Calu3 (cell line): ENCODE results near the gene OBSCN. TPM values are rescaled to one million over a fixed set of nuclear protein-coding genes. Genes with fewer than 3 reads are reported as not detected.

Source experiments
- BruUV-seq: library from RNA; stranded (reverse); fragments of 400-500 nt; replicated peaks from 2 replicates; lab custom pipeline; 2021; lab: Mats Ljungman, UMichigan
- CTCF ChIA-PET: fragments of 300-600 bp; sonication (Branson Sonifier 250); formaldehyde crosslinking; loops from one replicate; lab custom pipeline; 2022; ENCODE audit warnings: antibody characterized with exemption; lab: Charles Lee
- DNase-seq: peaks from one replicate; pipeline ENCODE4 v3.0.0; 2022
- H3K27ac Mint-ChIP-seq: one replicate; pipeline ENCODE4 v1.8.0; 2022; ENCODE audit warnings: mixed read lengths; ENCODE audit not compliant: unreplicated experiment
- H3K27me3 Mint-ChIP-seq: one replicate; pipeline ENCODE4 v1.8.0; 2022; ENCODE audit warnings: mixed read lengths; ENCODE audit not compliant: unreplicated experiment
- H3K36me3 Mint-ChIP-seq: one replicate; pipeline ENCODE4 v1.8.0; 2022; ENCODE audit warnings: mild to moderate bottlenecking, moderate library complexity, mixed read lengths; ENCODE audit not compliant: insufficient read depth, unreplicated experiment
- H3K4me1 Mint-ChIP-seq: one replicate; pipeline ENCODE4 v1.8.0; 2022; ENCODE audit warnings: mild to moderate bottlenecking, low read depth, mixed read lengths; ENCODE audit not compliant: unreplicated experiment
- H3K4me3 Mint-ChIP-seq: one replicate; pipeline ENCODE4 v1.8.0; 2022; ENCODE audit warnings: mild to moderate bottlenecking, low read depth, moderate library complexity, mixed read lengths; ENCODE audit not compliant: unreplicated experiment
- H3K9me3 Mint-ChIP-seq: one replicate; pipeline ENCODE4 v1.8.0; 2022; ENCODE audit warnings: low read depth, mixed read lengths; ENCODE audit not compliant: unreplicated experiment
- intact Hi-C: fragments of 100-400 bp; cut with micrococcal nuclease; formaldehyde crosslinking; loops from one replicate; pipeline ENCODE4 v1.10.0; 2022; ENCODE audit not compliant: unreplicated experiment
- total RNA-seq: library from RNA; stranded (reverse); gene quantifications from 2 replicates; pipeline ENCODE4 v1.2.3, GENCODE V29; 2022
- TF ChIP-seq, protein P1 (sequence below): fragments of 200-600 bp; IDR thresholded peaks from one replicate; pipeline ENCODE4 v1.8.0; 2022; ENCODE audit warnings: antibody characterized with exemption; ENCODE audit not compliant: unreplicated experiment

The OBSCN gene
- total RNA-seq, 1 experiment from 2014 or later: 19.5 TPM

DNA sequence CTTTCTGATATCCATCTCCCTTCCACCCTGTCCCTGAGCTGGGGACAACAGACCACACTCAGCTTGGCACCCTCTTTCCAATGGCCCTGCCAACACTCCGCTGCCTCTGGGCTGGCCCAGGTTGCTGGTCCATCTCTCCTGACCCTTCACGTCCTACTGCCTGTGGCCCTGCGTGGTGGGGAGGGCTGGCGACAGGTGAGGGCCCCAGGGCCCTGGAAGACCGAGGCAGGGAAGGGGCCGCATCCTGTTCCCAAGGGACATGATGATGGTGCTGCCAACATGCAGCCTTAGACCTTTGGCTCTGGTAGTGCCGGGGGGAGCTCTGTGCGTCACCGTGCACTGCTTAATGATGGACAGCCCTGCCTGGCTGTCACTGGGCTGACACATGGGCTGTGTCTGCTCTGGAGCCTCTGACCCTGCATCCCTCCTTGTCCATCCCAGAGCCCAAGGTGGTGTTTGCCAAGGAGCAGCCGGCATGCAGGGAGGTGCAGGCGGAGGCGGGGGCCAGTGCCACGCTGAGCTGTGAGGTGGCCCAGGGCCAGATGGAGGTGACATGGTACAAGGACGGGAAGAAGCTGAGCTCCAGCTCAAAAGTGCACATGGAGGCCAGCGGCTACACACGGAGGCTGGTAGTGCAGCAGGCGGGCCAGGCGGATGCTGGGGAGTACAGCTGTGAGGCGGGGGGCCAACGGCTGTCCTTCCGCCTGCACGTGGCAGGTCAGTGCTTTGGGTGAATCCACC, 65.2 kb downstream of the OBSCN start:
- Mint-ChIP-seq H3K27me3 (no peaks in the 10 kb centered on the region), H3K36me3 (no peaks in the 10 kb centered on the region), H3K9me3 (no peaks in the 10 kb centered on the region), H3K4me1 (no peaks in the 10 kb centered on the region), H3K27ac (no peak overlapping the region), H3K4me3 (no peak overlapping the region)
- TF ChIP-seq, protein P1, sequence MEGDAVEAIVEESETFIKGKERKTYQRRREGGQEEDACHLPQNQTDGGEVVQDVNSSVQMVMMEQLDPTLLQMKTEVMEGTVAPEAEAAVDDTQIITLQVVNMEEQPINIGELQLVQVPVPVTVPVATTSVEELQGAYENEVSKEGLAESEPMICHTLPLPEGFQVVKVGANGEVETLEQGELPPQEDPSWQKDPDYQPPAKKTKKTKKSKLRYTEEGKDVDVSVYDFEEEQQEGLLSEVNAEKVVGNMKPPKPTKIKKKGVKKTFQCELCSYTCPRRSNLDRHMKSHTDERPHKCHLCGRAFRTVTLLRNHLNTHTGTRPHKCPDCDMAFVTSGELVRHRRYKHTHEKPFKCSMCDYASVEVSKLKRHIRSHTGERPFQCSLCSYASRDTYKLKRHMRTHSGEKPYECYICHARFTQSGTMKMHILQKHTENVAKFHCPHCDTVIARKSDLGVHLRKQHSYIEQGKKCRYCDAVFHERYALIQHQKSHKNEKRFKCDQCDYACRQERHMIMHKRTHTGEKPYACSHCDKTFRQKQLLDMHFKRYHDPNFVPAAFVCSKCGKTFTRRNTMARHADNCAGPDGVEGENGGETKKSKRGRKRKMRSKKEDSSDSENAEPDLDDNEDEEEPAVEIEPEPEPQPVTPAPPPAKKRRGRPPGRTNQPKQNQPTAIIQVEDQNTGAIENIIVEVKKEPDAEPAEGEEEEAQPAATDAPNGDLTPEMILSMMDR: no peak
- CTCF ChIA-PET: no interaction called here
- BruUV-seq: no TSS peak
- no peak for DNase-seq
- intact Hi-C loops: no loop called here

DNA sequence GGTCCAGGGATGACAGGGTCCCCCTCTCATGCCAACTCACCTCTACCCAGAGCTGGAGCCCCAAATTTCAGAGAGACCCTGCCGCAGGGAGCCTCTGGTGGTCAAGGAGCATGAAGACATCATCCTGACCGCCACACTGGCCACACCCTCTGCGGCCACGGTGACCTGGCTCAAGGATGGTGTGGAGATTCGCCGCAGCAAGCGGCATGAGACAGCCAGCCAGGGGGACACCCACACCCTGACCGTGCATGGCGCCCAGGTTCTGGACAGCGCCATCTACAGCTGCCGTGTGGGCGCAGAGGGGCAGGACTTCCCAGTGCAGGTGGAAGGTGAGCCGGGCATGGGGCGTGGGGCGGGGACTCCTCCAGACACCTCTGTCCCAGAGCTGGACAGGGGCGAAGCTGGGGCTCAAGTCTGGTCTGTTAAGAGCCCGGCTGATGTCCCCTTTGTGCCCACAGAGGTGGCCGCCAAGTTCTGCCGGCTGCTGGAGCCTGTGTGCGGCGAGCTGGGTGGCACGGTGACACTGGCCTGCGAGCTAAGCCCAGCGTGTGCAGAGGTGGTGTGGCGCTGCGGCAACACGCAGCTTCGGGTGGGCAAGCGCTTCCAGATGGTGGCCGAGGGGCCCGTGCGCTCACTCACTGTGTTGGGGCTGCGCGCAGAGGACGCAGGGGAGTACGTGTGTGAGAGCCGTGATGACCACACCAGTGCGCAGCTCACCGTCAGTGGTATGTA, 66.0 kb downstream of the OBSCN start:
- Mint-ChIP-seq H3K4me3 (no peak overlapping the region), H3K9me3 (no peaks in the 10 kb centered on the region), H3K27ac (no peak overlapping the region), H3K27me3 (no peaks in the 10 kb centered on the region), H3K4me1 (no peaks in the 10 kb centered on the region), H3K36me3 (no peaks in the 10 kb centered on the region)
- DNase-seq: no peak
- no TSS peak for BruUV-seq
- TF ChIP-seq, protein P1: no peak
- CTCF ChIA-PET: no interaction called here
- intact Hi-C loops: no loop called here

DNA sequence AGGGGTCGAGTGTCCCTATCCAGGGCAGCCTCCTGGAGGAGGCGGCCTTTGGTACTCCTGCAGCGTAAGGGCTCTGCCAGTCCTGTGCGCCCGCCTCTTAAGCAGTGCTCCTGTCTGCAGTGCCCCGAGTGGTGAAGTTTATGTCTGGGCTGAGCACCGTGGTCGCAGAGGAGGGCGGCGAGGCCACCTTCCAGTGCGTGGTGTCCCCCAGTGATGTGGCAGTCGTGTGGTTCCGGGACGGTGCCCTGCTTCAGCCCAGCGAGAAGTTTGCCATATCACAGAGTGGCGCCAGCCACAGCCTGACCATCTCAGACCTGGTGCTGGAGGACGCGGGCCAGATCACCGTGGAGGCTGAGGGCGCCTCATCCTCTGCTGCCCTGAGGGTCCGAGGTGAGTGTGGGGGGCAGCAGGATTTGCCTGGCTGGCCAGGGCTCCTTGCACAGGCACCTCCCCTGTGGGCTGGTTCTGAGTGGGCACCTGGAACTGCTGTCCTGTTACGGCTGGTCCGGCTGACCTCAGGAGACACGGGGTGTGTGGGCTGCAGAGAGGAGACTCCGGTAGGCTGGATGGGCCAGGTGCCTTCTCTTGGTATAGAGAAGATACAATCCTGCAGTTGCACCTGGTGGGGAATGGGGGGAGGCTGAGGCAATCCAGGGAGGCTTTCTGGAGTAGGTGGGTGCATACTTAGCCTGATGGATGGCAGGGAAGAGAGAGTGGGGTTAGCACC, 66.8 kb downstream of the OBSCN start:
- CTCF ChIA-PET: no interaction called here
- TF ChIP-seq, protein P1: no peak
- Mint-ChIP-seq H3K27me3 (no peaks in the 10 kb centered on the region), H3K27ac (no peak overlapping the region), H3K36me3 (no peaks in the 10 kb centered on the region), H3K4me1 (no peaks in the 10 kb centered on the region), H3K4me3 (no peak overlapping the region), H3K9me3 (no peaks in the 10 kb centered on the region)
- intact Hi-C loops: no loop called here
- DNase-seq: no peak
- no TSS peak for BruUV-seq

DNA sequence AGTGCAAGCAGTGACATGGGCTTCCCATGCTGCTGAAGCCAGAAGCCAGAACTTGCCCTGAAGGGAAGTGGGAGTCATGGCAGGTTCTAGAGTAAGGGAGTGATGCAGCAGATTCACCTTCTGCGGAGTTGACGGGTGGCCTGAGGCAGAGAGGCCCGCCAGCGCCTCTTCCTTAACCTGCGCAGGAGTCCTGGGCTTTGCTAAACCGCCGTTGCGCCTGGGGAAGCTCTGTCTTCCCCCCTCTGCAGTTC, 67.3 kb downstream of the OBSCN start:
- CTCF ChIA-PET: no interaction called here
- no peaks in the 10 kb centered on the region for H3K36me3 Mint-ChIP-seq
- H3K27me3 Mint-ChIP-seq: no peaks in the 10 kb centered on the region
- intact Hi-C loops: no loop called here
- DNase-seq: no peak
- TF ChIP-seq, protein P1: no peak
- BruUV-seq: no TSS peak
- H3K4me3 Mint-ChIP-seq: peak overlapping the region; percentile 44
- no peaks in the 10 kb centered on the region for H3K9me3 Mint-ChIP-seq
- no peak overlapping the region for H3K27ac Mint-ChIP-seq
- H3K4me1 Mint-ChIP-seq: no peaks in the 10 kb centered on the region
